ENCODE measurements around the gene PLEKHG5.

DNA sequence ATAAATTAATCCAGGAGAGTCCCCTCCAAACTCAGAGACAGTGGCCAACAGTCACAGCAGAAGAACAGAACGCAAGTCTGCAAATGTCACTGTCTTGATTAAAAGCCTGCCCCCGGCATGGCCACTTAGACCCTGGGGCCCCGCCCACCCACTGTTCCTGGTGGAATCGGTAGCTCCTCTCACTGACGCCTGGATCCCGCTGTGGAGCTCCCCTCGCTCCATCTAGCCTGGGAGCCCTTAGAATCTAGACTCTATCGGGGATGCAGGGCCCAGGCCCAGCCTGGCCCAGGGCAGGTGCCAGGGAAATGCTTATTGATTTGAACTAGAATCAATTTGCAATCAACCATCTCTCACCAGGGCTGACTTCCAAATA lies 21.4 kb upstream of the PLEKHG5 start:
- TF ChIP-seq CTCF (conservative IDR thresholded peaks at IDR 0.05 in 1 of 2, IDR thresholded peaks at IDR 0.05 in 1 of 2; ENCODE audit: low read depth in 1 of 2, low read length in 2 of 2) (no peak), EZH2 (IDR thresholded peaks at IDR 0.05; ENCODE audit: low read length, missing control alignments) (no peak)
